KBM-7 (cell line): Measurements from ENCODE around the gene MIB2.

ENCODE experiments used
- DNase-seq: peaks from one replicate; pipeline ENCODE4 v3.0.0-alpha.2; 2015
- in situ Hi-C: fragments of 300-500 bp; cut with MboI; formaldehyde crosslinking; loops from 2 replicates; pipeline ENCODE4 v1.14.3; 2020; ENCODE audit warnings: low sequenced_read_pairs, low pct_unique_long_range_greater_than_20kb, mixed read lengths

The MIB2 gene

DNA sequence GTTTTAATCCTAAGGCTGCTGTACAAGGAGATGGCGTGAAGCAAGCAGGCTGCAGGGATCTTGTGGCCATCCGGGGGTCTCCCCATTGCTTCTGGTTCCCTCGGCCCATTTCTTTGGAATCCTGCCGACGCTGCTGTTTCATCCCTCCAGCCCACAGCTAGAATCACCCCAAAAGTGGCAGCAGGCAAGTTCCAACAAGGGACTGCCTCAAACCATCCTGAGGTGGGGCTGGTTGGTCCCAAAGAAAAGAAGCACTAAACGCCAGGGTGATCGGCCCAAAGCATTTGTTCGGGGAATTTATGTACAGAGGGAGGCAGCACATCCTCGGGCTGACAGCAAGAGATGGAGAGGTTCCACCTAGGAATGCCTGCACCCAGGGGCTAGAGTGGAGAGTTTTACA is 4.5 kb upstream of the MIB2 start:
- DNase-seq = no peak
- in situ Hi-C loops = no loop called here

DNA sequence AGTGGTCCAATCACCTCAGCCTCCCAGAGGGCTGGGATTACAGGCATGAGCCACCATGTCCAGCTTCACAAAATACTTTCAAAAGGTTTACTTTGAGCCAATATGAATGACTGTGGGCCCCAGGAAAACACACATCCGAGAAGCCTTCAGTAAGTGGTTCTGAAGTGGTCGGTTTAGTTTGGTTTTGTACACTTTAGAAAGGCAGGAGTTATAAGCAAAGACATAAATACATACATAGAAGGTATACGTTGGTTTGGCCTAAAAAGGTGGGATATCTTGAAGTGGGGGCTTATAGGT is 3.2 kb upstream of the MIB2 start:
- DNase-seq = no peak
- in situ Hi-C loops = no loop called here

DNA sequence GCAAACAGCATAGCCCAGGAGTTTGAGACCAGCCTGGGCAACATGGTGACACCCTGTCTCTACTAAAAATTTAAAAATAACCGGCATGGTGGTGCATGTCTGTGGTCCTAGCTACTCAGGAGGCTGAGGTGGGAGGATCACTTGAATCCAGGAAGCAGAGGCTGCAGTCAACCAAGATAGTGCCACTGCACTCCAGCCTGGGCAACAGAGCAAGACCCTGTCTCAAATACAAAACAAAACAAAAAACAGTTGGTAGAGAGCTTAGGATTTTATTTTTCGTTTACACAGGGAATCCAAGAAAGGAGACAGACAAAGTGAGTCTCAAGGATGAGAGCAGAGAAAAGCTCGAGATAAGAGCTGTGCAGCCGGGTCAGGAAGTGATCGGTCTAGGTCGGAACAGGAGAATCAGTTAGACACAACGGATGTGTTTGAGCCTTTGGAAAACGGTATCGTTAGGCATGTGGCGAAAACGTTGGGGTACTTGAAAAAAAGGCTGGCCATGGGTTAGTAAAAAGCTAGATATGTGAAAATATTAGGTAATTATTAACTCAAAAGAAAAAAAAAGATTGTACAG is 1.7 kb upstream of the MIB2 start:
- in situ Hi-C loops = no loop called here
- DNase-seq = no peak

DNA sequence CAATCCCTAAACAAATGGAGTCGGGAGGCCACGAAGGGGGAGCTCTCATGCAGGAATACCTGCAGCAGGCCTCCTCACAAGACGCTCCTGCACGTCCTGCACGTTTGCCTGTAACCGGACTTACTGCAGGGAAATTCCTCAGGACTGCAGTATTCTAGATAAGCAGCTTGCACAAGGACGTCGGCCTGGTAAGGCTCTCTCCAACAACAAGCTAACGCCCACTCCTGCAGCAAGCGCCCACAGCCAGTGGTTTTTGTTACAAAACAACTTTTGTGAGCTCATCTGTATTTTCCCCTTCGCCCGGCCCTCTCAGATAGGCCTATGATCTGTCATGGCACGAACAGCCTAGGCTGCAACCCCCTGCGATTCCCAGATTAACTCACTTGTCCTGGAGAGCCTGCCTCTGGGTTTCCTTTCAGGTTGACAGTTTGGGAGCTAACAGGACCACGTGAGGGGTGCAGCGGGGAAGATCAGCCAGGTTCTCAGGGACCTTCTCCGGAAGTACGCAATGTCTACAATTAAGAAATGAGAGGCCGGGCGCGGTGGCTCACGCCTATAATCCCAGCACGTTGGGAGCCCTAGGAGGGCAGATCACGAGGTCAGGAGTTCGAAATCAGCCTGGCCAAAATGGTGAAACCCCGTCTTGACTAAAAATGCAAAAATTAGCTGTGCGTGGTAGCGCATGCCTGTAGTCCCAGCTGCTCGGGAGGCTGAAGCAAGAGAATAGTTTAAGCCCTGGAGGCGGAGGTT is 921 bp upstream of the MIB2 start:
- in situ Hi-C loops = no loop called here
- DNase-seq = peak; percentile 71

DNA sequence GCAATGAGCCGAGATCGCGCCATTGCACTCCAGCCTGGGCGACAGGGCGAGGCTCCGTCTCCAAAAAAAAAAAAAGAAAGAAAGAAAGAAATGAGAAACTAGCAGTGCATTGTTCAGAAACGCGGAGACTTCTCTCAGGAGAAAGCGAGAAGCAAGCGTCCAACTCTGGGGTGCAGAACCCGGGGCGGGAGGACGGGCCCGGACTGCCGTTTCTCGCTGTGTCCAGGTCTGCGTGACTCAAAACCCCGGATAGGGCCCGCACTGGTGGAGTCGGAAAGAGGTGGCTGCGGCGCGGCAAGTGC is 395 bp upstream of the MIB2 start:
- in situ Hi-C loops = no loop called here
- DNase-seq = no peak

DNA sequence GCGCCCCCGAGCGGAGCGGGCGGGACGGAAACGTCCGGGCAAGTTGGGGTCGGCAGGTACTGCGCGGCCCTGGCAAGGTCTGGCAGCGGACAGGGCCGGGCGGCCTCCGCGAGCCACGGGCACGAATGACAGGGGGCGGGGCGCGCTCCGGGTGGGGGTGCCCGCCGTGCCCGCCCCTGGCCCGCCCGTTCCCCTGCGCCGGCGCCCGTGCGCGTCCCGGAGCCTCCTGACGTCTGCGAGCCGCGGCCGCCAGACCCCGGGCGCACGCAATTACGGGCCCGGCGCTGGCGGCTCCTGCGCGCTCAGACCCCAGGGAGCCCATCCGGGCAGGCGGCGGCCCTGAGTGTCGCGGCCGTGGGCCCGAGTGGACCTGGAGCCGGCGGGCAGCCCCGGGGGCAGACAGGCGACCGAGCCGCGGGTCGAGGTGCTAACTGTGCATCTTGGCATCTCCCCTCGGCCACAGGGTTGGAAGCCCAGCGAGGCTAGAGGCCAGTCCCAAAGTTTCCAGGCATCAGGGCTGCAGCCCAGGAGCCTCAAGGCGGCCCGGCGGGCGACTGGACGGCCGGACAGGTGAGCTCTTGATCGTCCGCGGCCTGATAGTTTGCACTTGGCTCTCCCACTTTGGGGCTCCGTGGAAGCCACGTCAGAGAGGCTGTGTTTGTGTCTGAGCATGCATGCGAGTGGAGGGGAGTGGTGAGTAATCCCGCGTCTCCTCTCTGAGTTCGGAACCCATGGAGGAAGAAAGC is 918 bp downstream of the MIB2 start:
- in situ Hi-C loops = no loop called here

DNA sequence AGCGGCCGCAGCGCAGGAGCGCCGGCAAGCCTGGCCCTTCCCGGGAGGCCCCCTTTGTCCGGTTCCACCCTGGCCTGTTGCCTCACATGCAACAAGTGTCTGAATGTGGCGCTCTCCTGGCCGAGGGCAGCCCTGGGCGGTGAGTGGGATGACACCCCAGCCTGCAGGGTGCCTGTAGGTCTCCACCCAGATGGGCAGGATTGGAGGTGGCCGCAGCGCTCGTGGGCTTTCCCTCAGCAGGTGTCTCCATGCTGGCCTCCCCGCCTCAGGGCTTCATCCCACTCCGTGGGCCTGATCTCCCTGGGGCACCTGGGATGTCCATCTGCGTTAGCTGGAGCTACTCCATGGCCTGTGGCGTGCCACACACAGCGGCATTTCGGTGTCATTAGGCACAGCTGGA is 1.5 kb downstream of the MIB2 start:
- no peak for DNase-seq
- in situ Hi-C loops = no loop called here

More for the DNA sequence above, 918 bp downstream of the MIB2 start:
- no peak for DNase-seq

DNA sequence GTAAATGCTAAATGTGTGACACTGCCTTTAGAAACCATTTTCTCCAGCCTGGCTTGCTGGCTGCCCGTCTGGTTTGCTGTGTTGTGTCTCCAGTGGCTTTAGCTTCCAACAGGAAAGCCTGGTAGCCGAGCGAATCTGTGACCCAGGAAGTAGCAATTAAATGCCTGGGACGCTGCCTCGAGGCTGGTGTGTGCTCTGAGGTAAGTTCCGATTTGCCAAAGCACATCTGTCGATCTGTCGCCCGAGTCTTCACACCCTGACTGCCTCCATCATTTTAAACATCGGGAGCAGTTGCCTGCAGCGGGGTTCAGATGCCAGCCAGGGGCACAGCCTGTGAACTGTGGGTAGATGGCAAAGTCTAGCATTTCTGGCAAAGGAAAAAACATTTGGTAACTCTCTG is 2.2 kb downstream of the MIB2 start:
- no peak for DNase-seq
- in situ Hi-C loops = no loop called here

DNA sequence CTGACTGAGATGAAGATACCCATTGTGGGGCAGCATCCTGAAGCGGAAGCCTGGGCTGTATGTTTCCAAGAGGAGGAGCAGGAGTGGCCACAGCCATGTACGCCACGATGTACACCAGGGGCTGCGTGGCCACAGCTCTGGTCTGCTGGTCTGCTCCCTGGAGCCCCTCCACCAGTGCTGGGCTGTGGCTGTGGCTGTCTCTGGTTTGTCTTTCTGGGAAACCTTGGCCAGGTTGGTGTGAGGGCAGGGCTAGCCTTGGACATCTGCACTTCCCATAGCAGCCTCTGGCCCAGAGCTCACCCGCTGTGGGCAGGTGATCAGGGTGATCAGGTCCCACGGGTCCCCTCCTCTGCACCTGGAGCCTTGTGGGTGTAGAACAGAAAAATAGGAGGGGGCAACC is 2.6 kb downstream of the MIB2 start:
- in situ Hi-C loops = no loop called here
- no peak for DNase-seq

DNA sequence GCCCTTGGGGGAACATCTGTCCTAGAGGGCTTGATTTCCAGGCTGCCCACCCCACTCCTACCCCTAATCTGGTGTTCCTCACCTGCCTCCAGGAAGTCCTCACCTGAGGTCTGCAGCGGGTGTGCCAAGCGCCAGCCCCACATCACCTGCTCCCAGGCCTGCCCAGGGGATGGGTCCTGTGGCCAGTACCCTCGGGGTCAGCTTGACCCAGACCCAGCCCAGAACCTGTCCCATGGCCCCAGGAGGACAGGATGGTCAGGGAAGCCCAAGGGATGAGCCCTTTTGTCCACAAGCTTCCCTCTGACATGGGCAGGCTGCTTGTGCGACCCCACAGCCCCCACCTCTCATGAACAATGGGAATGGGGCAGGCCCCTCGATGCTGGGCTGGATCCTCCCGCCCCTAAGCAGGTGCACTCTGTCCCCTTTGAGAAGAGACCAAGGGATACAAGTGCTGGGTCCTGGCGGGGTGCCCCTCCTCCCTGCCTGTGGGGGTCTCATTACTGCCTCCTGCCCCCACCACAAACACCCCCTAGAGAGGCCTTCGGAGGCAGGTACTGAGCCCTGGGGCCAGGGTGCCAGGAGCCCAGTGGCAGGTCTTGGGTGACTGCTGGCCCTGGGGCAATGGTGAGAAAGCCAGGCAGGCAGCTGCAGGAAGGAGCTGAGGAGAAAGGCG is 3.2 kb downstream of the MIB2 start:
- no peak for DNase-seq
- in situ Hi-C loops = no loop called here

DNA sequence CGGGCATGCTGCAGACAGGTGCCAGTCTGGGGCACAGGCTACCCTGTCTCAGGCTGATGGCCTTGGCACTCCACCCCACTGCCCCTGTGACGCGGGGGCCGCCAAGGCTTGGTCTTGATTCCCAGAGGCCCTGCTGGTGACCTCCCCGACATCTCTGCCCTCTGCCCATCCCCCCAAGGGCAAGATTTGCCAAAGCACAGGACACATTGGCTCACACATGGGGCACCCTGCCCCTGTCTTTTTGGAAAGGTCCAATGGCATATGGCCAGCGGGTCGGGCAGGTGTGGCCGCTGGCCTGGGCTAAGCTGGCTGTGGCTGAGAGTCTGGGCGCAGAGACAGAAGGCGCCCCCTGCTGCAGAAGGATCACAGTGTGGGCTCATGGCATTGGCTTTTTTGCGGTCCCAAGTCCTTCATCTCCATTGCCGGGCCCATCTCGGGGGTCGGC is 4.6 kb downstream of the MIB2 start:
- peak; percentile 41 for DNase-seq
- in situ Hi-C loops = no loop called here

DNA sequence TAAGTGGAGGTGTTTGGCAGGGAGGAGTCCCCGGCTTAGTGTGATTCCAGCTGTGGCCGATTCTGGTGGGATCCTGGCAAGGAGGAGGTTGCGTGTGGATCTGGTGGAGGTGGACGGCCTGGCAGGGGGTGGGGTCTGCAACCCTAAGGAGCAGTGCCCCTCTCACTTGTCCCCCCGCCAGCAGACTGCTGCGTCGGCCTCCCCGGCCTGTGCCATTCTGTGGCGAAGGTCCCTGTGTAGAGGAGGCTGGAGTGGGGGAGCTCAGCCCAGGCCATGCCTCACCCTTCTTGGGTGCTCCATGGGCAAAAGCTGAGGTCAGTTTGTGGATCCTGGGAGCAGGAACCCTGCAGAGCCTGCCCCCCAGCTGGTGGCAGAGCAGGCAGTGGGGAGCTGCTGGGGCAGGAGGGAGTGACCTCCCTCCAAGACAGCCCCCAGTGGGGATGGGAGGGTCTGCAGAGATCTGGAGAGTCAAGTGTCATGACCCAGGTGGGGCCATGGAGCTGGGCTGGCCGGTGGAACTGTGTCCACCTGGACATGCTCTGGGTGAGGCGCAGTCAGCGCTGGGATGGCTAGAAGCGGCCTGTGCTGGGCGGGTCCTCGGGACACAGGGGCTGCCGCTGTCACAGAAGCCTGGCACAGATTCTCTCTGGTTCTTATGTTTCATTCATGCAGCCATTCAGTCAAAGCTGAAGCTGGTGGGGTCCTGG is 5.3 kb downstream of the MIB2 start:
- in situ Hi-C loops = no loop called here
- DNase-seq = no peak

DNA sequence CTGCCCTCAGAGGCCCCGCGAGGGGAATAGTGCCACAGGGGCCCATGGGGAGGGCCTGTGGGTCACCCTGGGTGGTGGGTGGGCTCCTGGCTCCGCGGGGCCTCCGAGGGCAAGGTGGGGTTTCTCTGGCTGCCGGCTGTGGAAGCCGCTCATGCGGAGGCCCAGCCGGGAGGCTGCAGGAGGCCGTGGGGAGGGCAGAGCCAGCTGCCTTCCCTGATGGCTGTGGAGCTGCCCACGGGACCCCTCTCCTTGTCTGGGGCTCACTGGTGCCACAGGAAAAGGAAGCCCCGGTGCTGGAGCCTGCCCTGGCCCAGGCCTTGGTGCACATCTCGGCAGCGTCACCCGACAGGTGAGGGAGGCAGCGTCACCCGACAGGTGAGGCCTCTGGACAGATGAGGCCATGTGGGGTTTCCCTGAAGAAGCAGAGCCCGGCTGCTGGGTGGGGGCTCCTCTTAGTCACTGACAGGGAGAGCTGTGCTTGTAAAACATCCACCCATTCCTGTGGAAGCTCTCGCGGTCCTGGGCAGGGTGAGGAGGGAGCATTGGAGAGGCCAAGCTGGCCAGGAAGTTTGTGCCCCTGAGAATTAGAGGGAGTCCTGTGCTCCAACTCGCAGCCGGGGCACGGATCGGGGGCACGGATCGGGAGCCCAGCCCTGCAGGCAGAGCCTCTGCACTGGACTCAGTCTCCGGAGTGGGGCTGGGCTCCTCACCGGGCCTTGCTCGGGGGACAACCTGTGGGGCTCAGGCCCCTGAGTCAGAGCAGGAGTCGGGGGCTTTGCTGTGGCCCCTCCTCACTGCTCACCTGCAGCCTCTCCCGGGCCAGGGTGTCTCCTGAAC is 6.1 kb downstream of the MIB2 start:
- in situ Hi-C loops = no loop called here

DNA sequence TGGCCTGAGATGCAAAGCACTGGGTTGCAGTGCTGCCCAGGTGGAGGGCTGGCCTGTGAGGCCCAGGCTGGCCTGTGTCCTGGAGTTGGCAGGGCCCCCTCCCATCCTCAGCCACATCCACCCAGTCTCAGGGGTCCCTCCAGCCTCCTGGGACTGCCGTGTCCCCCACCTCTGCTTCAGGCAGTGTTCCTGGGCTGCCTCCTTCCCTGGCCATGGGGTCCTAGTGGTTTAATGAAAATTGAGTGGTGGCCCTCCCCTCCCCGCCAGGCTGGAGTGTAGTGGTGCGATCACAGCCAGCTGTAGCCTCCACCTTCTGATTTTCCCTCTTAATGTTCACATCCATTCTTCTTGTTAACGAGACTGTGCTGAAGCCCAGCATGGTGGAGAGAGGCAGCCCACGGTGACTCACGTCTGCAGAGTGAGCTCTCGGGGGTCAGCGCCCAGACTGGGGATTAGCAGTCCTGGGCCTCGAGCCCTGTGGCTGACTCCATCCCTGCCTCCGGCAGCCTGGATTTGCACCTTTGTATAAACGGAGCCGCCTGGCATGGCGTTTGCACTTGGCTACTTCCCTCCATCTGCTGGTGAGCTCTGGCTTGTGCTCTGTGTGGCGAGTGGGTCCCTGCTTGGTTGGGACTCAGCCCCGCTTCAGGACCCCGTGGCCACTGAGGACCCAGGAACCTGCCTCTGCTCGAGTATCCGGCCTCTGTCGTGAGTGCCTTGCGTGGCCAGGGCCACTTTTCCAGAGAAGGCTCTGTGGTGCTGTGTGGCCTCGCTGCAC is 6.9 kb downstream of the MIB2 start:
- no peak for DNase-seq
- in situ Hi-C loops = no loop called here

More for the DNA sequence above, 6.1 kb downstream of the MIB2 start:
- no peak for DNase-seq

DNA sequence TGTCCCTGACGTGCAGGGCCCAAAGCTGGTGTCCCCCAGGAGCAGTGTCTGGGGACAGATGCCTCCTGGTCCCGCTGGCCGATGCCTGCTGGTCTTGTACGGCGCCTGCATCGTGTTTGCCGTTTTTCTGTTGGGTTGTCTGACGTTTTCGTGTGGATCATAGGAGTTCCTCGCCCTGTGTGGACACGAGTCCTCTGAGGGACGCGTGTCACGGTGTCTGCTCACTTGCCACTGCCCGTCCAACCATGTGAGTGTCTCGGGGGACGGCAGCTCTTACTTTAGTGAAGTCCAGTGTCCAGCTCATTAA is 7.4 kb downstream of the MIB2 start:
- no peak for DNase-seq
- in situ Hi-C loops = no loop called here

DNA sequence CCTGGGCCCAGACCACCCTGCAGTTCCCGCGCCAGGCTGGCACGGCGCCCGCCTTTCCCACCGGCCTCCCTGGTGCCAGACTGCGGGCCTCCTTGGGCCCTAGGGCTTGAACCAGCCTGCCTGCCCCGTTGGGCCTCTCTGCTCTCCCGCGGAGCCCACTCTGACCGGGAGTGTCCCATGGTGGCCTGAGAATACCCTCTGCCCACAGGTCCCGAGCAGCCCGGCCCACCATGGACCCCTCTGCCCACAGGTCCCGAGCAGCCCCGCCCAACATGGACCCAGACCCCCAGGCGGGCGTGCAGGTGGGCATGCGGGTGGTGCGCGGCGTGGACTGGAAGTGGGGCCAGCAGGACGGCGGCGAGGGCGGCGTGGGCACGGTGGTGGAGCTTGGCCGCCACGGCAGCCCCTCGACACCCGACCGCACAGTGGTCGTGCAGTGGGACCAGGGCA is 7.9 kb downstream of the MIB2 start:
- in situ Hi-C loops = no loop called here
- DNase-seq = no peak

DNA sequence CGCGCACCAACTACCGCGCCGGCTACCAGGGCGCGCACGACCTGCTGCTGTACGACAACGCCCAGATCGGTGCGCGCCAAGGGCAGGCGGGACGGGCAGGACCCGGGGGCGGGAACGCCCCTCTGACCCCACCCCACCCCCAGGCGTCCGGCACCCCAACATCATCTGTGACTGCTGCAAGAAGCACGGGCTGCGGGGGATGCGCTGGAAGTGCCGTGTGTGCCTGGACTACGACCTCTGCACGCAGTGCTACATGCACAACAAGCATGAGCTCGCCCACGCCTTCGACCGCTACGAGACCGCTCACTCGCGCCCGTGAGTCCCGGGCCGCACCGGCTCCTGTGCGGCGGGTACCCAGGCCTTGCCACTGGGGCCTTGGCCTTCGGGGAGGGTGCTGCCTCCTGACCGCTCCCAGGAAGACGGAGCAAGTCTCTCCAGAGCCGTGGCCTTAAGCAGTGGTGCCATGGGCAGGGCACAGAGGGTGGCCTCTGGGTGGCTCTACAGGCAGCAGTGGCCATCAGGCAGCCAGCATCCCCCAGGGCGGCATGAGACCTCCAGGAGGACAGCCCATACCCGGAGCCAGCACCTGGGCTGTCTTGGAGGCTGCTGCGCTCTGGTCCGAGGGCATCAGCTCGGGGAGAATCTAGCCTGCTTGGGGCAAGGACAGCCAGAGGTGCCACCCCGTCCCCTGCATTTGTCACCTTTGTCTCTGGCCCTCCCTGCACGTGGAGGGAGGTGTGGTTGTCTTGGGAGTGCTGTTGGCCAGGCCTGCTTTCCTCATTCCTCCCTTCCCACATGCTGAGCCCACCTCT is 8.5 kb downstream of the MIB2 start:
- no peak for DNase-seq
- in situ Hi-C loops = no loop called here
